GM23338 (cell line): ENCODE data around the gene ZNF277. TPM values are rescaled to one million over a fixed set of nuclear protein-coding genes. Genes with fewer than 3 reads are reported as not detected.

Source experiments
- ATAC-seq: fragments of 200-7000 bp; cut with Tn5 transposase; 3 replicates; pipeline ENCODE4 v1.9.1; 2020
- DNase-seq: peaks from one replicate; pipeline ENCODE4 v3.0.0-alpha.2; 2015; ENCODE audit warnings: low spot score
- H2AFZ ChIP-seq: fragments of 200-600 bp; sonication (generic); 2 replicates; pipeline ENCODE4 v1.8.0; 2016; ENCODE audit warnings: antibody characterized with exemption, mild to moderate bottlenecking, moderate library complexity
- H3F3A ChIP-seq: fragments of 200-600 bp; sonication (generic); replicated peaks from 2 replicates; pipeline ENCODE4 v1.8.0; 2017; ENCODE audit warnings: antibody characterized with exemption, mixed run types, low read depth
- H3K27ac ChIP-seq: fragments of 200-600 bp; sonication (generic); 2 replicates; pipeline ENCODE4 v1.6.1; 2016; ENCODE audit warnings: low read depth
- H3K27me3 ChIP-seq: fragments of 200-600 bp; sonication (generic); 2 replicates; pipeline ENCODE4 v1.8.0; 2016; ENCODE audit warnings: mild to moderate bottlenecking, mixed run types, moderate library complexity; ENCODE audit not compliant: insufficient read depth
- H3K36me3 ChIP-seq: fragments of 200-600 bp; sonication (generic); 2 replicates; pipeline ENCODE4 v1.8.0; 2016; ENCODE audit warnings: mild to moderate bottlenecking; ENCODE audit not compliant: insufficient read depth
- H3K4me1 ChIP-seq: fragments of 200-600 bp; sonication (generic); 2 replicates; pipeline ENCODE4 v1.8.0; 2016; ENCODE audit warnings: mild to moderate bottlenecking, moderate library complexity; ENCODE audit not compliant: insufficient read depth
- H3K4me2 ChIP-seq: fragments of 200-600 bp; sonication (generic); 2 replicates; pipeline ENCODE4 v1.7.1; 2017; ENCODE audit warnings: mixed run types
- H3K4me3 ChIP-seq: fragments of 200-600 bp; sonication (generic); 2 replicates; pipeline ENCODE4 v1.6.1; 2016; ENCODE audit warnings: mixed run types
- H3K79me2 ChIP-seq: fragments of 200-600 bp; sonication (generic); replicated peaks from 2 replicates; pipeline ENCODE4 v1.8.0; 2017; ENCODE audit warnings: mild to moderate bottlenecking; ENCODE audit not compliant: insufficient read depth
- H3K9me2 ChIP-seq: fragments of 200-600 bp; sonication (generic); 2 replicates; pipeline ENCODE4 v1.8.0; 2017; ENCODE audit not compliant: insufficient read depth
- H4K20me1 ChIP-seq: fragments of 200-600 bp; sonication (generic); replicated peaks from 2 replicates; pipeline ENCODE4 v1.8.0; 2017; ENCODE audit warnings: mild to moderate bottlenecking; ENCODE audit not compliant: insufficient read depth
- H3K27ac Mint-ChIP-seq: 2 replicates; pipeline ENCODE4 v1.8.0; 2020; ENCODE audit warnings: inconsistent platforms, mild to moderate bottlenecking, moderate library complexity, mixed read lengths
- H3K27me3 Mint-ChIP-seq: 3 replicates; pipeline ENCODE4 v1.8.0; 2022; ENCODE audit warnings: low read depth, mild to moderate bottlenecking, moderate library complexity, mixed read lengths, inconsistent platforms; ENCODE audit not compliant: insufficient read depth, poor library complexity
- H3K36me3 Mint-ChIP-seq: 3 replicates; pipeline ENCODE4 v1.8.0; 2021; ENCODE audit warnings: low read depth, mild to moderate bottlenecking, inconsistent platforms, moderate library complexity, mixed read lengths
- H3K4me1 Mint-ChIP-seq: 3 replicates; pipeline ENCODE4 v1.8.0; 2020; ENCODE audit warnings: mild to moderate bottlenecking, inconsistent platforms, mixed read lengths
- H3K4me3 Mint-ChIP-seq: 3 replicates; pipeline ENCODE4 v1.8.0; 2021; ENCODE audit warnings: moderate library complexity, mild to moderate bottlenecking, inconsistent platforms, mixed read lengths
- H3K9me3 Mint-ChIP-seq: 3 replicates; pipeline ENCODE4 v1.8.0; 2020; ENCODE audit warnings: moderate library complexity, mild to moderate bottlenecking, inconsistent platforms, mixed read lengths
- CREB1 ChIP-seq: fragments of 250-450 bp; sonication (Bioruptor Pico); IDR thresholded peaks from 2 replicates; pipeline ENCODE4 v1.5.0; 2020; ENCODE audit warnings: low read depth, mild to moderate bottlenecking, moderate library complexity
- CTCF ChIP-seq, 2 experiments: fragments of 200-600 bp in 1 of 2; sonication (generic) in 1 of 2; conservative IDR thresholded peaks; 2 replicates each; pipeline versions ENCODE4 v1.5.1 to v1.6.1; 2016 to 2017; ENCODE audit warnings: antibody characterized with exemption in 2 of 2, low read depth in 2 of 2, mild to moderate bottlenecking in 2 of 2, moderate library complexity in 1 of 2
- EZH2 ChIP-seq: fragments of 200-600 bp; sonication (generic); IDR thresholded peaks from one replicate; pipeline ENCODE4 v1.8.0; 2017; ENCODE audit warnings: antibody characterized with exemption, mild to moderate bottlenecking, low read depth; ENCODE audit not compliant: unreplicated experiment
- EZH2phosphoT487 ChIP-seq: fragments of 200-600 bp; sonication (generic); IDR thresholded peaks from one replicate; pipeline ENCODE4 v1.8.1; 2018; ENCODE audit warnings: antibody characterized with exemption; ENCODE audit not compliant: unreplicated experiment
- JUNB ChIP-seq: IDR thresholded peaks from one replicate; pipeline ENCODE4 v1.6.1; 2016; ENCODE audit warnings: antibody characterized with exemption; ENCODE audit not compliant: unreplicated experiment
- NANOG ChIP-seq: IDR thresholded peaks from 2 replicates; pipeline ENCODE4 v1.6.1; 2016; ENCODE audit warnings: antibody characterized with exemption, borderline replicate concordance
- POLR2AphosphoS5 ChIP-seq: IDR thresholded peaks from 2 replicates; pipeline ENCODE4 v1.6.1; 2016; ENCODE audit warnings: antibody characterized with exemption, low read depth
- REST ChIP-seq: IDR thresholded peaks from one replicate; pipeline ENCODE4 v1.6.1; 2018; ENCODE audit warnings: antibody characterized with exemption; ENCODE audit not compliant: unreplicated experiment
- STAT1 ChIP-seq: IDR thresholded peaks from one replicate; pipeline ENCODE4 v1.6.1; 2016; ENCODE audit warnings: antibody characterized with exemption; ENCODE audit not compliant: unreplicated experiment
- ZNF114 ChIP-seq: fragments of 250-450 bp; sonication (Bioruptor Pico); IDR thresholded peaks from 2 replicates; pipeline ENCODE4 v1.5.0; 2020; ENCODE audit warnings: mild to moderate bottlenecking, moderate library complexity
- ZNF331 ChIP-seq: fragments of 250-450 bp; sonication (Bioruptor Pico); IDR thresholded peaks from 2 replicates; pipeline ENCODE4 v1.5.0; 2020; ENCODE audit warnings: low read depth, mild to moderate bottlenecking, moderate library complexity
- ZNF462 ChIP-seq: fragments of 250-450 bp; sonication (Bioruptor Pico); IDR thresholded peaks from 2 replicates; pipeline ENCODE4 v1.5.0; 2020; ENCODE audit warnings: mild to moderate bottlenecking, moderate library complexity
- polyA plus RNA-seq: library from polyadenylated mRNA; unstranded; fragments of >200 nt; fragmentation: Nextera tagmentation; extraction: Ambion mirVana; gene quantifications from 2 replicates; pipeline ENCODE4 v1.2.1, GENCODE V29; 2016
- total RNA-seq: library from RNA; depleted of rRNA; stranded (reverse); fragments of >200 nt; shearing (Covaris generic); gene quantifications from 2 replicates; pipeline ENCODE4 v1.2.3, GENCODE V29; 2014
- TF ChIP-seq, protein P1 (sequence below): IDR thresholded peaks from 2 replicates; pipeline ENCODE4 v1.6.1; 2016; ENCODE audit warnings: antibody characterized with exemption

ZNF277 gene
- total and polyA plus RNA-seq, 2 experiments from 2014 or later, result 25.4 to 28.9 TPM

GRCh38 chr7:112300072-112300471 is 93.6 kb downstream of the ZNF277 start:
- H3K4me3 Mint-ChIP-seq, result no peak overlapping the region
- DNase-seq (no peak), ATAC-seq (no peak)
- peaks cover 3% of the 10 kb centered on the region; the same call in 1 of the 3 replicates for H3K36me3 Mint-ChIP-seq
- H3K9me3 Mint-ChIP-seq, result no peaks in the 10 kb centered on the region
- H3K4me2 ChIP-seq, result no peak overlapping the region
- H3K27me3 Mint-ChIP-seq, result peaks cover 1% of the 10 kb centered on the region
- no peaks in the 10 kb centered on the region for H3K27me3 ChIP-seq
- no peak overlapping the region for H3K27ac ChIP-seq
- H3K4me3 ChIP-seq, result no peak overlapping the region
- H3K36me3 ChIP-seq, result no peaks in the 10 kb centered on the region
- peaks cover 5% of the 10 kb centered on the region; the same call in 1 of the 2 replicates for H3K4me1 ChIP-seq
- peaks cover 17% of the 10 kb centered on the region for H3K4me1 Mint-ChIP-seq
- no peaks in the 10 kb centered on the region for H4K20me1 ChIP-seq
- no peak overlapping the region for H3K27ac Mint-ChIP-seq
- no peaks in the 10 kb centered on the region for H3F3A ChIP-seq
- no peaks in the 10 kb centered on the region for H3K79me2 ChIP-seq
- H3K9me2 ChIP-seq, result no peaks in the 10 kb centered on the region
- H2AFZ ChIP-seq, result no peak overlapping the region
- no peak for TF ChIP-seq NANOG
- TF ChIP-seq EZH2, result no peak
- no peak for TF ChIP-seq ZNF331 (CRISPR knock-in tag)
- no peak for TF ChIP-seq ZNF114 (CRISPR knock-in tag)
- TF ChIP-seq REST, result no peak
- no peak for TF ChIP-seq CTCF (conservative IDR thresholded peaks at IDR 0.05; ENCODE audit: low read depth in 2 of 2)
- TF ChIP-seq POLR2AphosphoS5, result no peak
- TF ChIP-seq JUNB, result no peak
- TF ChIP-seq, protein P1, sequence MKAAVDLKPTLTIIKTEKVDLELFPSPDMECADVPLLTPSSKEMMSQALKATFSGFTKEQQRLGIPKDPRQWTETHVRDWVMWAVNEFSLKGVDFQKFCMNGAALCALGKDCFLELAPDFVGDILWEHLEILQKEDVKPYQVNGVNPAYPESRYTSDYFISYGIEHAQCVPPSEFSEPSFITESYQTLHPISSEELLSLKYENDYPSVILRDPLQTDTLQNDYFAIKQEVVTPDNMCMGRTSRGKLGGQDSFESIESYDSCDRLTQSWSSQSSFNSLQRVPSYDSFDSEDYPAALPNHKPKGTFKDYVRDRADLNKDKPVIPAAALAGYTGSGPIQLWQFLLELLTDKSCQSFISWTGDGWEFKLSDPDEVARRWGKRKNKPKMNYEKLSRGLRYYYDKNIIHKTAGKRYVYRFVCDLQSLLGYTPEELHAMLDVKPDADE, result no peak
- TF ChIP-seq CREB1 (CRISPR knock-in tag), result no peak
- TF ChIP-seq ZNF462 (CRISPR knock-in tag), result no peak
- no peak for TF ChIP-seq EZH2phosphoT487
- TF ChIP-seq STAT1, result no peak
